Activated gamma-delta T cell treated with Interleukin-2 at 50 U/mL for 16 hours (primary cell): Measurements from ENCODE around the gene MYCBPAP.

Experiments used
- DNase-seq: peaks from one replicate; pipeline ENCODE4 v3.0.0-alpha.2; 2020

The MYCBPAP gene

GRCh38 chr17:50554201-50554600, 46.0 kb downstream of the MYCBPAP start:
- no peak for DNase-seq

GRCh38 chr17:50556803-50557202, 48.6 kb downstream of the MYCBPAP start:
- no peak for DNase-seq

- DNase-seq: no peak
These were observed 49.4 kb downstream of the MYCBPAP start for GRCh38 chr17:50557630-50558029.

- no peak for DNase-seq
These were observed 49.9 kb downstream of the MYCBPAP start for GRCh38 chr17:50558091-50558490.

GRCh38 chr17:50558581-50558940, 50.3 kb downstream of the MYCBPAP start:
- no peak for DNase-seq

GRCh38 chr17:50558941-50559614, 50.8 kb downstream of the MYCBPAP start:
- DNase-seq: no peak

GRCh38 chr17:50559674-50560184, 51.5 kb downstream of the MYCBPAP start:
- no peak for DNase-seq

GRCh38 chr17:50560185-50560824, 52.1 kb downstream of the MYCBPAP start, which contains the start of gene CACNA1G:
TSS of gene CACNA1G (plus strand) at chr17:50560715. CDS start at chr17:50561460, 745 bp downstream.
- DNase-seq: peak; percentile 78

- DNase-seq: no peak
These were observed 52.9 kb downstream of the MYCBPAP start for GRCh38 chr17:50560931-50561745.

- no peak for DNase-seq
These were observed 53.5 kb downstream of the MYCBPAP start for GRCh38 chr17:50561746-50562141.

- DNase-seq: no peak
These were observed 54.2 kb downstream of the MYCBPAP start for GRCh38 chr17:50562242-50563091.

- DNase-seq: no peak
These were observed 54.9 kb downstream of the MYCBPAP start for GRCh38 chr17:50563092-50563511.

- DNase-seq: no peak
These were observed 56.7 kb downstream of the MYCBPAP start for GRCh38 chr17:50564916-50565315.

- no peak for DNase-seq
These were observed 57.4 kb downstream of the MYCBPAP start for GRCh38 chr17:50565402-50566350.

- DNase-seq: no peak
These were observed 58.6 kb downstream of the MYCBPAP start for GRCh38 chr17:50566886-50567285.

GRCh38 chr17:50568659-50569058, 60.4 kb downstream of the MYCBPAP start:
- DNase-seq: no peak

- no peak for DNase-seq
These were observed 61.4 kb downstream of the MYCBPAP start for GRCh38 chr17:50569592-50569991.

GRCh38 chr17:50570032-50570431, 61.8 kb downstream of the MYCBPAP start:
- no peak for DNase-seq

GRCh38 chr17:50570528-50570927, 62.3 kb downstream of the MYCBPAP start:
- DNase-seq: no peak

- DNase-seq: no peak
These were observed 63.4 kb downstream of the MYCBPAP start for GRCh38 chr17:50571681-50572080.

GRCh38 chr17:50572541-50572940, 64.3 kb downstream of the MYCBPAP start:
- no peak for DNase-seq
